ENCODE measurements around the gene RBCK1.
"Not testable (repeated sequence)": the region's sequence is repeated elsewhere in the genome, so short reads cannot be mapped to it uniquely, and the experiment has no call there.

Gene RBCK1

GRCh38 chr20:472889-473292, 64.8 kb downstream of the RBCK1 start:
- no peak for DNase-seq

- no peak for DNase-seq
Measured at GRCh38 chr20:474581-474980, 66.5 kb downstream of the RBCK1 start.

DNA sequence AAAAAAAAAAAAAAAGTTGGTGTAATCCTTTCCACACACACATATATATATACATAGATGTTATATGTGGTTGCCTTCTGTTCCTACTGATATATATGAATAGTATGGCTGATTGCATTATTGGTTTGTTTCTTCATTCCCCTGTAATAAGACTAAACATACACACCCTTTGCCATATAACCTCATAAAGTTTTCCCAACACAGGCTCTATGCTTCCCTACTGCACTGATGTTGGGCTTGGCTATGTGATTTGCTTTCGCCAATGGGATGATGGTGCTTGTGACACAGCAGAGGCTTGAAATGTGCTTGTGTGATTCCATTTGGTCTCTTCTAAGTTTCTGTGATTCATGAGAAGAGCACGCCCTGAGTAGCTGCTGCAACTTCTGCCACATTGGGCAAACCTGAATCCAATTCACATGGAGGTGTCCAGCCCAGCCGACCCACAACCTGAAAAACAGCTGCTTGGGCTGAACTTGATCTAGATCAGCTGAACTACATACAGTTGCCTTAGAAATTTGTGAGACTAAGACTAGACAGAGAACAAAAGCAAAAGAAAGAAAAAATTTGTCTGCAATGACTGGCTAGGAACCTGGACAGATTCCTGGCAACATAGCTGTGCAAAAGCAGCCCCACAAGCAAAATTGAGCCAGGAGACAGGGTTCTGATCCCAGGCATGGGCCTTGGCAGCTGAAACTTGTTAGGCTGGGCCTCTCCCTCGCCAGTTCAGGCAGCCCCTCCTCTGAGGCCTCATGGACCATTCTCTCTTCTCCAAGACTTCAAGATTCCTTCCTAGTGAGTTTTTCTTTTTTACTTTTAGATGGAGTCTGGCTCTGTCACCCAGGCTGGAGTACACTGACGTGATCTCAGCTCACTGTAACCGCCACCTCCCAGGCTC, 67.6 kb downstream of the RBCK1 start:
- DNase-seq: no peak

DNA sequence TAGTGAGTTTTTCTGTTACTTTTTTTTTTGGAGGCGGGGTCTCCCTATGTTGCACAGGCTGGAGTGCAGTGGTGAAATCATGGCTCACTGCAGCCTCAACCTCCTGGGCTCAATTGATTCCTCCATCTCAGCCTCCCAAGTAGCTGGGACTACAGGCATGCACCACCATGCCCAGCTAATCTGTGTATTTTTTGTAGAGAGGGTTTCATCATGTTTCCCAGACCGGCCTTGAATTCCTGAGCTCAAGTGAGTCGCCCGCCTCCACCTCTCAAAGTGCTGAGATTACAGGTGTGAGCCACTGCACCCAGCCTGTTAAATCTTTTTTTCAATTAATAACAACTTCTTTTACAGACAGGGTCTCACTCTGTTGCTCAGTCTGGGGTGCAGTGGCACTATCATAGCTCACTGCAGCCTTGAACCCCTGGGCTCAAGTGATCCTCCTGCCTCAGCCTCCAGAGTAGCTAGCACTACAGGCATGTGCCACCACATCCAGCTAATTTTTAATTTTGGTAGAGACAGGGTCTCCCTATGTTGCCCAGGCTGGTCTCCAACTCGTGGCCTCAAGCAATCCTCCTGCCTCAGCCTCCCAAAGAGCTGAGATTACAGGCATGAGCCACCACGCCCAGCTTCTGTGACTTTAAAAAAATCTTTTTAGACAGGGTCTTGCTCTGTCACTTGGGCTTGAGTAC, 68.6 kb downstream of the RBCK1 start:
- not testable (repeated sequence) for DNase-seq

- no peak for DNase-seq
Measured at GRCh38 chr20:478010-478948, 70.2 kb downstream of the RBCK1 start.

DNA sequence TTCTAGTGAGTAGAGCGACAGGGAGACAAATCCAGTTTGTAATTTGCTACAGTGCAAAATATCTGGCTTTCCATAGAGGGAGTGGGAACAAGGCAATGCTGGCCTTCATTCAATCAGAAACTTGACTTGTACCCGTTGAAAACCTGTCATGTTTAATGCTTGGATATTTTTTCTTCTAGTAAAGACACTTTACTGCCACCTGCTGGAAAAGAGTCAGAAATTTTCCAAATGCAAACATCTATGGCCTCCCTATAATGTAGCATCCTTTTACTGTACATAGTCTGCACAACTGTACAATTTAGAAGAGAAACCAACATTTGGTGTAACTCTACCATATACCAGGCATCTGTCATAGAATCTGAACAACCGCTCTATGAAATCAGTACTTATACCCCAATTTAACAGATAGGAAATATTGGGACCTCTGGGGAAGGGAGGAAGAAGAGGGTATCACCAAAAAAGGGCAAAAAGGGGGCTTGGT, 70.9 kb downstream of the RBCK1 start:
- peak in 2 of 14 donors; percentile 3 to 17 for DNase-seq

DNA sequence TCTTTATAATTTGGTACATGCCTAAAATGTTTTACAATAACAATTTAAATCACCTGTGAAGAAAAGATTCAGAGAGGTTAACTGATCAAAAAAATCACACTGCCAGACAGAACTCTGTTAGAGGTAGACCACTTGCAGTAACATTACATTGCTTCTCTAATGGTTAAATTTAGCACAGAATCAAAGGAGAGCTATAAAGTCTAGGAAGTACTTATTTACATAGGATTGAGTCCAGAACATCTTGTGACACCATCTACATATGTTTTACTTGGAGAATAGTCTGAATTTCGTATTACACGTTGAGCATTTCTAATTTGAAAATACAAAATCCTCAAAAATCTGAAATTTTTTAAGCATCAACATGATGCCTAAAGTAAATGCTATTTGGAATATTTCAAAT, 71.4 kb downstream of the RBCK1 start:
- DNase-seq: no peak

DNA sequence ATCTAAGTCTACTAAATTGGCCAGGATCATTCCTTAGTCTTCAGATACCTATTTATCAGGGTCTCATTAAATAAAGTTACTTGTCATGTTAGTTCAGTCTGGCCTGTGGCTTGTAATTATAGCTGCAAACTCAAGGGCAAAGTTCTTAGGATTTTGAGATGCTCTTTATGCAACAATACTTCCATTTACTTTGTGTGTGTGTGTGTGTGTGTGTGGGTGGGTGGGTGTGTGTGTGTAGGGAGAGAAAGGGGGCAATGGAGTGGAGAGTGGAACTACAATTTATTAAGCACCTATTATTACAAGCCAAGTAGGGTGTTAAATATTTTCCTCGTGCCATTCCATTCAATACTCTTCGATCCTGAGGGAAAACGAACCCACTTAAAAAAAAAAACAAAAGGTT, 71.9 kb downstream of the RBCK1 start:
- no peak for DNase-seq

DNA sequence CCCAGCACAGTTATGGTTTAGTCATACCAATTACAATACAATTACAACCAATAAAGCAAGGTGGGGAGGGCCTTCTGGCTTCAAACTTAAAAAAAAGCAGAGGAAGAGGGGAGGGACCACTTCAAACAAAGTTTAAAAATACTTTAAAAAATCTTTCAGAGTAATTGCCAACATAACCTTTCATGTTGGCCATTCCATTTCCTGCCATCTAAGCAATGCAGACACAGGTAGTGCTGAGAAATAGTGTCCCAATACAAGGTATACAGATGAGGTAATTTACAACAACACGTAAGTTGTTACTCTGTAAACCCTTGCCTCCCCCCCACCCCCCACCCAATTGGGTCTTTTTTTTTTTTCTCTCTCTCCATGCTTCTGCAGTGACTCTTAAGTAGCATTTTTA, 73.1 kb downstream of the RBCK1 start:
- no peak for DNase-seq
